SJSA1 (cell line): ENCODE results near the gene SEPTIN10. TPM values are rescaled to one million over a fixed set of nuclear protein-coding genes. Genes with fewer than 3 reads are reported as not detected.

ENCODE experiments used
- DNase-seq, 2 experiments: peaks; one replicate each; pipeline ENCODE4 v3.0.0-alpha.2; 2015 to 2020; ENCODE audit warnings: low spot score in 2 of 2, low read depth in 1 of 2
- H3K27ac ChIP-seq: fragments of 250-450 bp; sonication (Bioruptor Pico); 2 replicates; pipeline ENCODE4 v1.5.1; 2020; ENCODE audit warnings: mild to moderate bottlenecking, moderate library complexity
- H3K27me3 ChIP-seq: fragments of 250-450 bp; sonication (Bioruptor Pico); replicated peaks from 2 replicates; pipeline ENCODE4 v1.5.1; 2020; ENCODE audit warnings: mild to moderate bottlenecking, moderate library complexity
- H3K36me3 ChIP-seq: fragments of 250-450 bp; sonication (Bioruptor Pico); 2 replicates; pipeline ENCODE4 v1.5.1; 2020; ENCODE audit warnings: mild to moderate bottlenecking
- H3K4me1 ChIP-seq: fragments of 250-450 bp; sonication (Bioruptor Pico); replicated peaks from 2 replicates; pipeline ENCODE4 v1.6.1; 2021; ENCODE audit warnings: mild to moderate bottlenecking
- H3K4me3 ChIP-seq: fragments of 250-450 bp; sonication (Bioruptor Pico); 2 replicates; pipeline ENCODE4 v1.5.1; 2020; ENCODE audit warnings: mild to moderate bottlenecking
- H3K9me3 ChIP-seq: fragments of 250-450 bp; sonication (Bioruptor Pico); replicated peaks from 2 replicates; pipeline ENCODE4 v1.5.1; 2020; ENCODE audit warnings: mild to moderate bottlenecking
- total RNA-seq: library from RNA; depleted of rRNA; stranded (reverse); fragments of >200 nt; shearing (Covaris generic); gene quantifications from 2 replicates; pipeline ENCODE4 v1.2.3, GENCODE V29; 2014

Gene SEPTIN10
- total RNA-seq, 1 experiment from 2014 or later = 103 TPM

DNA sequence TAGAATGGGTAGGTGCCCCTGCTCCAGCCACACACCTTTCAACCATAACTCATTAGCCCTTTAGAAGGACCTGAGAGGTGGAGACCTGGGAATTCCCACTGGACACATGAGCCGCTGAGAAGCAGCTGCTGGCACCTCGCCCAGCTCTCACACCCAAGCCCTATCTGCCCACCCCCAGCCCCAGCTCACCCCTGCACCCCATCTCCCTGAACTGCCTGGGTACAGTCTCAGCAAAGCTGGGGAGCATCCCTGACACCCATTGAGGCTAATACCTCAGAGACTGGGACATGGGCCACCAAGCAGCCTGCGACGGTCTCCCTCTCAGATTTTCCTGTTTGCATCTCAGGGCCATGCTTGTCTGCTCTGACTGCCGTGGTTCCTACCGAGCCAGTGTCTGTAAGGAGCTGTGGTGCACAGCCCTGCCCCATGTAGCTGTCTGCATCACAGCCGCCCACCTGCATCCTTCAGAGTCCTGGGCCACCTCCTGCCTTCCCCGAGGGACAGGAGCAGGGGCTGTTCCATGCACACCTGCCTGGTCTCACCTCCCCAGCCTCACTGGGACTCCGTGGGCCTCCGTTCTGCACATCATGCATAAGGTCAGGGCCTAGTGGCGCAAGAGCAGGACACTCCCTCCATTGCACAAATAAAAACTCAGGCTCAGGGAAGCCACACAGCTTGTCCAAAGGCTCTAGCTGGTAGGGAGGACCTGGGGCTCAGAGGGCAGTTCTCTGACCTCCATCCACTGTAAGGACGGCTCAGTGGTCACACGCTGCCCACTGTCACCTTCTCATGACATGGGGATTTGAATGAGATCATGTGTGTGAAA is 90.0 kb downstream of the SEPTIN10 start:
- H3K27me3 ChIP-seq = no peaks in the 10 kb centered on the region
- H3K27ac ChIP-seq = no peak overlapping the region
- no peak overlapping the region for H3K4me3 ChIP-seq
- no peaks in the 10 kb centered on the region for H3K4me1 ChIP-seq
- no peaks in the 10 kb centered on the region for H3K9me3 ChIP-seq
- no peaks in the 10 kb centered on the region for H3K36me3 ChIP-seq
- DNase-seq = no peak

DNA sequence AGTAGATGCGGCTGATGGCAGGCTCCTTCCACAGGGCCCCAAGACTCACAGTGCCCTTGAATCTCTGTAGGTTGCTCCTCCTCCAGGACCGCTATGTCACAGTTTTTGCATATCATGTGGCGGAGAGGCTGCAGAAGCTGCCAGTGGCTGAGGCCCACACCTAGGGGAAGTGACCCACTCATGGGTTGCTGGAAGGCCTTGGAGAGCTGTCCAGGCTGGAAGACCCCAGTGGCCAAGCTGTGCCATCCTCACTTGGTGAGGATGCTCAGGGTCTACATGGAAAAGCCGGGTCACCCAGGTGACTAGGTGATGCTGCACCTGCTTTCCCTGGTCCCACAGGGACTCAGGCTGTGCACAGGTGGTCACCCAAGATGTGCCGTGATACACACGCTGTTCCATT is 90.6 kb downstream of the SEPTIN10 start:
- no peak for DNase-seq
- Histone ChIP-seq H3K4me3 (no peak overlapping the region), H3K36me3 (no peaks in the 10 kb centered on the region), H3K4me1 (no peaks in the 10 kb centered on the region), H3K9me3 (no peaks in the 10 kb centered on the region), H3K27me3 (no peaks in the 10 kb centered on the region), H3K27ac (no peak overlapping the region)

DNA sequence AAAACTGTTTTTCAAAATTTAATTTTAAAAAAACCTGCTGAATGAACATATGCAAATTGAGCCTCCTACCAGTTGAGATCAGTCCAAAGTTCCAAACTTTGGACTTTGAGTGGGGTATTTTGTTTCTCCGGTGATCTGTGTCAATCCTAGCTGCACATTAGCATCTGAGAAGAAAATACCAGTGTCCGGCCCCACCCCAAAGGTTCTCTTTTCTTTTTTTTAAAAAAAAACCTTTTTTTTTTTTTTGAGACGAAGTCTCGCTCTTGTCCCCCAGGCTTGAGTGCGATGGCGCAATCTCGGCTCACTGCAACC is 91.7 kb downstream of the SEPTIN10 start:
- Histone ChIP-seq H3K36me3 (no peaks in the 10 kb centered on the region), H3K4me1 (no peaks in the 10 kb centered on the region), H3K27me3 (no peaks in the 10 kb centered on the region), H3K27ac (no peak overlapping the region), H3K9me3 (no peaks in the 10 kb centered on the region), H3K4me3 (no peak overlapping the region)
- no peak for DNase-seq

DNA sequence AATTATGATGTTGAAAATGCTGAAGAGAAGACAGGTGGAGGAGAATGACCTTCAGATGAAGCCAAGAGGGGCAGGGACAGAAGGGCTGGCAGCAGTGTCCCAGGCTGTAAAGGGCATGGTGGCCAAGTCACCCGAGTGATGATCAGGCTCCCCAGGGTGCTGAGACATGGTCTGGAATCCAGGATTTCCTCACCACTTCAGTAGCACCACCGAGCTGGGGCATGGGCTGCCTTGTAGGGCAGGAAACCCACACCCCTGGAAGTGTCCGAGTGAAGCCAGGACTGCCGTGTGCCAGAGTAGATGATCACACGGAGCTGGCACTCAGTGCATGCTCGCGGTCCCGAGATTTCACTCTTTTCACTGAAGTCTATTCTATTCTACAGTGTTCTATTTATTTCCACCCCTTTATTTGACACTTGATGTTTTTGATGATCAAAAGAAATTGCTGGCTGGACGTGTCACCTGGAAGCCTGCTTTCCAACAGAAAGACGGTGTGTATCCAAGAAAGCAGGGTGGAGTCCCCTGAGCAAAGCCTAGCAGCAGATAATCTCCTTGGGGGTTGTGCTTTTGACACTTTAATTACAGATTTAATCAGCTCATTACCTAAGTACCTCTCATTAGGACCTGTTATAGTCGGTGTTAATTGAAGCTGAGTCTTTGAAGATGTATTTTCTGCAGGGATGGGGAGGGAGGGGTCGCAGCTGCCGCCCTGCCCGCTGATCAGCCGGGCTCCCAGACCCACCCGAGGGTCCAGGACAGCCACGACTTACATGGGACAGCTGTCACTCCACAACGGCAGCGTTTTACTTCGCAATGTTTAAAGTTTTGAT is 92.3 kb downstream of the SEPTIN10 start:
- no peaks in the 10 kb centered on the region for H3K4me1 ChIP-seq
- H3K9me3 ChIP-seq = no peaks in the 10 kb centered on the region
- no peak overlapping the region for H3K27ac ChIP-seq
- H3K36me3 ChIP-seq = no peaks in the 10 kb centered on the region
- no peak overlapping the region for H3K4me3 ChIP-seq
- no peaks in the 10 kb centered on the region for H3K27me3 ChIP-seq
- no peak for DNase-seq

DNA sequence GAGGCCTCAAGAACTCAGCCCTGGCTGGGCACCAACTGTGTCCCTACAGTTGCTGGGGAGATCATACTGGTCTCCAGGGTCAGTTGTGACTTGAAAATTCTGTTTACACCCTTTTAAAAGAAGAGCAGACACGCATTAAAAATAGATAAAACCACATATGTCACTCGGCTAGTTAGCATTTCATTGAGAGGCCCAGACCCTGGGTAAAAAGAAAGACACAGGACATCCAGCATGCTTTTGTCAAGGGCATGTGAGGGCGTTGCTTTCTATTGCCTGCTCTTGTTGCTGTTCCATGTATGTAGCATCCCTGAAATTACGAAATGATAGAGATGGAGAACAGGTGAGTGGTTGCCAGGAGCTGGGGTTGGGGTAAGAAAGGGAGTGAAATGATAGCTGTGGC is 94.3 kb downstream of the SEPTIN10 start:
- Histone ChIP-seq H3K9me3 (no peaks in the 10 kb centered on the region), H3K4me1 (peaks cover under 1% of the 10 kb centered on the region), H3K27me3 (no peaks in the 10 kb centered on the region), H3K4me3 (no peak overlapping the region), H3K36me3 (no peaks in the 10 kb centered on the region), H3K27ac (no peak overlapping the region)
- DNase-seq = no peak

DNA sequence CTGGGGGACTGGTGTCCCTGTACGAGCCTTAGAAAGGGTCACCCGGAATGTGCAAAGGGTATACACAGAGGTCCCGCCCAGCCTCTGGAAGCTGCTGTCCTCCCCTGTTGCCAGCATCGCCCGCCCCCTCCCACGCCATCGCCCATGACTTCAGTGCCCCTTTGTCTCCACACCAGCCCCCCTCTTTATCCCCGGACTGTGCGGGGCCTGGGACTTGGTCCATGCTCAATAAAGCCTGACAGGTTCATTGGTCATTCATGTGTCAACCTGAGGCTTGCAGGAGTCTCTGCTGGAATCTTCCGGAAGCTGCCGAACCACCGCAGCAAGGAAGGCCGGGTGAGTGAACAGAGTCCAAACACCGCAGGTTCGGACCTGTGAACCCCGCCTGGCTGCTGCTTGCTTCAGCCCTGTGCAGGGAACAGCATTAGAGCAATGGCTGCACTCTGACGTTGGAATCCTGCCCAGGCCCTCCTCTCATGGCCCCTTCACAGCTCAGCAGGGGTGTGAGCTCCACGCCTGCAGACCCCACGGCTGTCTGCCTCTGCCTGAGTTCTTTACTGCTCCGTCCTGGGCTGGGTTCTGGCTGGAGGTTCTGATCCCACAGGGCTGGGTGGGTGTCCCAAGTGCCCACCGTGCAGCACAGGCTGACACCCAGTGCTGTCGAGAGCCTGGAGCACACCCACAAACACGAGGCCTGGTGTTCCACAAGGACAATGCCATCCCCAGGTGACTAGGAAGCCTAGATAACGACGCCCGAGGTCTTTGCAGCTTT is 96.5 kb downstream of the SEPTIN10 start:
- DNase-seq = no peak
- Histone ChIP-seq H3K27ac (no peak overlapping the region), H3K36me3 (no peaks in the 10 kb centered on the region), H3K4me3 (no peak overlapping the region), H3K27me3 (no peaks in the 10 kb centered on the region), H3K9me3 (no peaks in the 10 kb centered on the region), H3K4me1 (peaks cover 9% of the 10 kb centered on the region)

DNA sequence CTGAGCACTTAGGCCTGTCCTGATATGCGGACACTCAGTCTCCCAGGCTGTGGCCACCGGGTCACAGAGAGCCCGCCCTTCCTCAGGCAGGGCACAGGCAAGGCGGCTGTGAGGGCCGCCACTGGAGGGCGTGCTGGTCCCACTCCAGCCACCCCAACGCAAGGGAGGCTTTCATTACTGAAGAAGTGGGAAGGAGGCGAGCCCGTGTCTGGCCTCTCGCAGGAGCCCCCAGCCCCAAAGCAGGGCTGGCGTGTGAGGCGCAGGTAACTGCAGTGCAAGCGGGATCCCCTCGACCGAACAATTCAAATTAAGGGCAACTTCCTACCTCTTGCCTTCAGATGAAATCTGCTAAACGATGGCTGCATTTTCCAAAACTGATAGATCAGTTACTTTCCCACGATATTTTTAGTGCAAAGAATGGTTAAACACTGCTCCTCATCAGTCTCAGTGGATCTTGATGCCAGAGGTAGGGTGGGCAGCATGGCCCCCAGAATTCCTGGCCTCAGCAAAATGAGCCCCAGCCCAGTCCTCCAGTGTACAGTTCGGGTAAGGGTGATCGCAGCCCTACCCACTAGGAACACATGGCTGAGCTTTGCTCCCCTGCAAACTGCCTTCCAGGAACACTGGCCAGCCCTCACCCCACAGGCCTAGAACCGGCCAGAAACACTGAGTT is 97.2 kb downstream of the SEPTIN10 start:
- peak; percentile 61 to 69 for DNase-seq

DNA sequence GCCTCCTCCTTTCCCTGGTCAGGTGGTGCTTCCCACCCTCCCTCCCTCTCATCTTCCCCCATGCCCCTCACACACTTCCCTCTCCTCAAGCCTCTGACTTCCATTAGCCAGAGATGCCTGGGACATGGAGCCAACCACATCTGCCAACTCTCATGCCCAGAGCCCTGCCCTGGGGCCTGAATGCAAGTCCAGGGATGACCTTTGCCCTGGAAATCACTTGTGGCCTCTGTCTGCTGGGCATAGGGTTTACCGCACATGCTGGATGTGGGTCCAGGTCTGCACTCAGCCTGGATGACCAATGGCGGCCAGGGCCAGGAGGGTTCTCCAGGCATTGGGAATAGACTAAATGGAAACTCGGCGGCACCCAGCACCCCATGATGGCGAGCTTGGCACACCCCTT is 98.9 kb downstream of the SEPTIN10 start:
- no peak overlapping the region for H3K27ac ChIP-seq
- H3K27me3 ChIP-seq = no peaks in the 10 kb centered on the region
- H3K4me1 ChIP-seq = peaks cover 9% of the 10 kb centered on the region
- no peak overlapping the region for H3K4me3 ChIP-seq
- H3K9me3 ChIP-seq = no peaks in the 10 kb centered on the region
- no peaks in the 10 kb centered on the region for H3K36me3 ChIP-seq
- DNase-seq = no peak

More for the DNA sequence above, 97.2 kb downstream of the SEPTIN10 start:
- Histone ChIP-seq H3K27ac (no peak overlapping the region), H3K4me1 (peaks cover 9% of the 10 kb centered on the region), H3K27me3 (no peaks in the 10 kb centered on the region), H3K4me3 (no peak overlapping the region), H3K9me3 (no peaks in the 10 kb centered on the region), H3K36me3 (no peaks in the 10 kb centered on the region)

DNA sequence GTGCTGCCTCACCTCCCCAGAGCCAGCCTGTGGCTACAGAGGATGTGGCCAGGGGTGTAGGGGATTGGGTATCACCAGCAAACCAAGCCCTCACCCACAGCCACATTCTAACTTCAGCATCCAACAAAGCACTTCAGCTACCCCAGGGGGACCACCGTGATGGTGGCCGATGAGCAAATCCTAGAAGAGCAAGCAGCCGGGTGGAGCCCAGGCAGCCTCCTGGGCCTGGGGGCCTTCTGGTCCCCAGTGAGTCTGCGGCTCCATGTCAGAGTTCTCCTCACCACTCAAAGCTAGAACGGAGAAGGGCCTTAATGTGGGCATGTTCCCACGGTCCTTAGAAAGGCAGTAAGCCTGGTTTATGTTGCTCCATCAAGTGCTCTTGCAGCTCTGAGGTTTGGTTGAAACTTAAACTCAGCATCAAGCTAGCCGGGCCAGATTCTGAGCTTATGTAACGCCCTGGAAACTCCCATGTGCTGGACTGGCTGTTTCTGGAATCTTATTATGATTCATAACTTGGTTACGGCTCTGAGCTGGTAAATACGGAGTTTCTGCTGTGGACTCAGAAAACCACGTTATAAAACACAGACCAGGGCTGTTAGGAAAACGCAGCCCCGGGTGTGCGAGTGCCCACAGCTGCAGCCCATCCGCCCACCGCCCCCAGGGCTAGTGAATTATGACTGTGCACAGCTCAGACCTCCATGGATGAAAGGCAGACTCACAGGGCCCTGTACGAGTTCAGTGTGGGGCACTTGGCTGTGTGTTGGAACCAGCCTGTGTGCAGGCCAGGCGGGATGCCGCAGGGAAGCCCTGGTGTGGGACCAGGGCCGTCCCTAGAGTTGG is 99.8 kb downstream of the SEPTIN10 start:
- H3K9me3 ChIP-seq = no peaks in the 10 kb centered on the region
- H3K27me3 ChIP-seq = no peaks in the 10 kb centered on the region
- peaks cover 9% of the 10 kb centered on the region for H3K4me1 ChIP-seq
- H3K36me3 ChIP-seq = no peaks in the 10 kb centered on the region
- no peak overlapping the region for H3K27ac ChIP-seq
- H3K4me3 ChIP-seq = no peak overlapping the region
- peak in 1 of 2 experiments; percentile 28 for DNase-seq

DNA sequence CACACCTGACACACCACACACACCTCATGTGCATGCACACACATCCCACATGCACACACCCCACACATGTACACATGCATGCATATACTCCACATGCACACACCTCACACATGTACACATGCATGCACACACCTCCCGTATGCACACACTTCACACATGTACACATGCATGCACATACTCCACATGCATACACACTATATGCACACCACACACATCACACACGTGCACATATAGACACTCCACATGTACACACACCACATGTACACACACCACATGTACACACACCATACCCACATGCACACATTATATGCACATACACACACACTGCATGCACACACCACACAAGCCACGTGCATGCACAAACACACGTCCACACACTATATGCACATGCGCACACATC is 100.5 kb downstream of the SEPTIN10 start:
- Histone ChIP-seq H3K27me3 (no peaks in the 10 kb centered on the region), H3K9me3 (no peaks in the 10 kb centered on the region), H3K27ac (no peak overlapping the region), H3K4me1 (peaks cover 9% of the 10 kb centered on the region), H3K4me3 (no peak overlapping the region), H3K36me3 (no peaks in the 10 kb centered on the region)
- no peak for DNase-seq

DNA sequence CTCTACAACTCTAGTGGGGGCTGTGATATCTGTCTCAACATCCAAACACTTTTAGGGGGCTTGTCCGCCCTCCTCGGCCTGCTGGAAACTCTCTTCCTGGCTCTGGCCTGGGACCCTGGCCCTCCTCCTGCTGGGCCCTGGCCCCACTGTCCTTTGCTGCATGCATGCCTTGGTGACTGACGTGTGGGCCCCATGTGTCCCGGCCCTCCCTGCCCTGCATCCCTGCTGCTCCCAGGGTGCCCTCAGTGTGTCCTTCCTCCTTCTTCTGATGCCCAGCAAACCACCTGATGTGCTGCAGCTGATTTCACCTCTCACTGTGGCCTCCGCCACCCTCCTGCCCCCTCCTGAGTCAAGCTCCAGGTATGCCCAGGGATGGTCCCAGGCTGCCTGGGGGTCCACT is 101.7 kb downstream of the SEPTIN10 start:
- Histone ChIP-seq H3K4me3 (no peak overlapping the region), H3K9me3 (no peaks in the 10 kb centered on the region), H3K4me1 (peaks cover 9% of the 10 kb centered on the region), H3K27ac (no peak overlapping the region), H3K36me3 (no peaks in the 10 kb centered on the region), H3K27me3 (no peaks in the 10 kb centered on the region)
- DNase-seq = no peak

DNA sequence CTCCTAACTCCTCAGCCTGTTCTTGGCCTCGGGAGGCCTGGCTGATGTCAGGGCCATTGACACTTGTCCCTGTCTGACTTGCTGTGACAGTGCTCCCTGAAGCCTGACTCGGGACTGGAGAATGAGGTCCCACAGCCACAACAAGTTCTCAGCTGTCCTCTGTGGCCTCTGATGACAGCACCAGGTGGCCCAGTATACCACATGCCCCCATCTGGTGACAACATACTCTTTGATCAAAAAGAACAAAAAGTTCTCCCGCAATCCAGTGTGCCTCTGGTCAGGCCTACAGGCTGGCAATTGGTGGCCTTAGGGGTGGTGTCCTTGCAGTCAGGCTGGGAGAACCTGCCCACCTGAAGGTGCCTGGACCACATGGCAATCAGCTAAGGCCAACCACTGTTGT is 102.6 kb downstream of the SEPTIN10 start:
- H3K4me3 ChIP-seq = no peak overlapping the region
- DNase-seq = no peak
- peaks cover 9% of the 10 kb centered on the region for H3K4me1 ChIP-seq
- H3K36me3 ChIP-seq = no peaks in the 10 kb centered on the region
- H3K27me3 ChIP-seq = no peaks in the 10 kb centered on the region
- no peak overlapping the region for H3K27ac ChIP-seq
- no peaks in the 10 kb centered on the region for H3K9me3 ChIP-seq
